NCI-H128 (cell line): ENCODE results near the gene FAM9C.
"Not testable (repeated sequence)": the region's sequence is repeated elsewhere in the genome, so short reads cannot be mapped to it uniquely, and the experiment has no call there.

Experiments used
- DNase-seq: peaks from one replicate; lab custom pipeline; 2025; ENCODE audit not compliant: unreplicated experiment; lab: John Stamatoyannopoulos, UW

The FAM9C gene

DNA sequence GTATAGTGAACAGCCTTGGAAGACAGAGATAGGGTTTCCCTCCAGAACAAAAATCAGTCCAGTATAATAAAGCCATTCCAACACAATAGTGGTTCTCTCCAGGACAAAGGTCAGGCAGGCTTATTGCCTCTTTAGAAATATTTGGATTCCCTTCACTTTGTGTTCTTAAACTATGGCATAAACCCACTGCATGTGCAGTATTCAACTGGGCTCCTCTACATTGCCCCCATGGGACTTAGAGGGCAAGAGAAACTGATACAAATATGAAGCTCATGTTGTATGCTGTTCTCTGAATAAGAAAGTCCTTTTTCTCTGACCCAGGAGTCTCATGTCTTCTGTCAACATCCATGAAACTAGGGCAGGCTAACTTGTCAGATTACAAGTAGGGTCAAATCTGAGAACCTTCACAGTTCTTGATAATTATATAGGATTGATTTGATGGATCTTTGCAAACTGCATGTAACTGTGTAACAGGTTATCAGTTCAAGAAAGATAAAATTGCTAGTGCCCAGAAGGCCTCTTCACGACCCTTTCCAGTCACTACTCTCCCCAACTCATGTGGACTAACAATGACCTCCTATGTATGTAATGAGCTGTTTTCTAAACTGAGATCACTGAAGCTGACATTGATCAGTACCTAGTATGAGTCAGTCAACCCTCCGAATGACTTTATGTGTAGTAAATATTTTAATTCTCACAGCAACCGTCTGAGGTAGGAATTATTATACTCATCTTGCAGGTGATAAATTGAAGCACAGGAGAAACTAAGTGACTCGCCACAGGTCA is 31.9 kb upstream of the FAM9C start:
- no peak for DNase-seq

DNA sequence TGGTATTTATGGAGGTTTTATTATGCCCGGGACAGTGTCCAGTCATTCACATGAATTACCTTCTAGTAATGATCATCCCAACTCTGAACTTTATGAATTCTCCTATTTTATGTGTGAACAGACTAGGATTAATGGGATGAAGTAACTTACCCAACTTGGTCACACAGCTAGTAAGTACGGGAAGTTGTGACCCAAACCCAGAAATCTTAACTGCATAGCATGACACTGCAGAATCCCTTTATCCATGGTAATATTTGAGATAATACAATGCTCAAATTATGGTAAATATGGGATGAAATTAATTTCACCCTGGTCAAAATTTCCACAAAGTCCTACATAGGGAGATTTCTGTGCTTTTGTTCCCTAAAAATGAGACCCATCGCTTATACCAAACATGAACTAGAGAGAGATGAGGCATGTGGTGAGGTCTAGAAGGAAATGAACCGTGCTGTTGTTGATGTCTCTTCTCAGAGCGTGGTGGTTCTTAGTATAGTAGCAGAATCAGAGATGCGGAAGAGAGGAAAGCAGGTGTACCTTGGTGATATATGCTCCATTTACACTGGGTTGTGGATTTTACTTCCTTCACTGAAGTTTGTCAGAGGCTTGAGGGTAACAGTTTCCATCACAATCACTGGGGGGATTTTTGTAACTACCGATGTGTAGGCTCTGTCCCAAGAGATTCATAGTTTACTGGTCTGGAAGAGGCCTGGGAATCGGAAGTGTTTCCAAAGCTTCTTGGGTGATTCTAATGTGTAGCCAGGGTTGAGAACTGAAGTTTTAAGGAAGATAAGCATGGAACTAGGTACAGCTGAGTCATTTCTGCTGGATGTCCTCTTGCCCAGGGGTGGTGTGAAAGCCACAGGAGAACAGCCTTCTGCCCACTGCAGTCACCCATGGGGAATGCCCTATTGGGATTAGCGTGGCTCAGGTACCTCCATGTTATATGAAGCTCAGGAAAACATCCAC is 30.2 kb upstream of the FAM9C start:
- DNase-seq, result no peak

DNA sequence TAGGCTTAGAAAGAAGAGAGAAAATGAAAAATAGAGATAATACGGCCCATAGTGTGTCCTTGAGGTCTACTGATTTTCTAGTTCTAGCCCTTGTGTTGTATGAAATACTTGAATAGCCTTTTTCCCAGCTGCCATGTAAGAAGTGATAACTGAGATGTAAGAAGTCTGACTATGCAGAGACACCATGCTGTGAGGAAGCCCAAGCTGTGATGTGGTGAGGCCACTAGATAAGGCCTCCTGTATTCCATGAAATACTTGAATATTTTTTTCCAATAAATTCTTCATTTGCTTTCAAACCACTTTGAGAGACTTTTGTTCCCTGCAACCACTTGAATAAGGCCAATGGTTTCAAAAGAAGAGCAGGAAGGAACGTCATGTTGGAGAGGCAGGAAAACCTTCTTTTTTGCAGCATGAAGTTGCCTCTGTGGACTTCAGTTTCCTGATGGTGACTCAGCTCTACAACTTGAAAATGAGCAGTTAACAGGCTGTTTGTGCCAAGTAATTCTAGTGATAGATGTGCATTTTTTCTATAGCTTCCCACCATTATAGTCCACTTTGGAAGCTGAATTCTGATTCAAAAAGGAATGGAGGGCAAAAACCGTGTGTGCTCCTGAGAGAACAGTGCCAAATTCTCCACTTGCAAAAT is 25.5 kb upstream of the FAM9C start:
- no peak for DNase-seq

DNA sequence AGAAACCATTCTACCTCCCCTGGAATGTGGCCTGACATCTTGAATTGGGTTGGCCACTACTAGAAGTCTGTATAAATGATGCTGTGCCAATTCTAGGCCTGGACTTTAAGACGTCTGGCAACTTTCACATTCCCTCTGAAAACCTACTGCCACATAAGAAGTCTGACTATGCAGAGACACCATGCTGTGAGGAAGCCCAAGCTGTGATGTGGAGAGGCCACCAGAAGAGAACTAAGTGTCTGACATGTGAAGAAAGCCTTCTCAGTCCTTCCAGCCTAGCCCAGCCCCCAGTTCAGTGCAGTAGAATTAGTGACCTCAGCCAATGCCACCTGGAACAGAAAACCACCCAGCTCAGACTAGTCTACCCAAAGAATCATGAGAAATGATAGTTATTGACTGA is 24.2 kb upstream of the FAM9C start:
- DNase-seq, result no peak

DNA sequence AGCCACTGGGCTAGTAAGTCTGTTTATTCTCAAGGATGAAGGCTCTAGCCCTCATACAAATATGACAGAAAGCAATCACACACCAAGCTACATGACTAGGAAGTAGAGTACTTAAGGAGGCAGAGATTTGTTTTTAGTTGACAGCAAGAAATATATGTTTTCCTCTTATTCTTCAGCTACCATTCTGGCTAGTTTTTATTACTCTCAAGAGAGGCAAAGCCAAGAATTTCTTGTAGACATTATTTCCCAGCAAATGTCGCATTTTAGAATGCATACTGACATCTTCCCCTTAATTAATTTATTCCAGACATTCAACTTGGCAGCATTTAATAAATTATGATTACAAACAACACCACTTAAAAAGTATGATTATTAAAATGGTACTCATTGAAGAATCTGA is 23.4 kb upstream of the FAM9C start:
- DNase-seq, result no peak

DNA sequence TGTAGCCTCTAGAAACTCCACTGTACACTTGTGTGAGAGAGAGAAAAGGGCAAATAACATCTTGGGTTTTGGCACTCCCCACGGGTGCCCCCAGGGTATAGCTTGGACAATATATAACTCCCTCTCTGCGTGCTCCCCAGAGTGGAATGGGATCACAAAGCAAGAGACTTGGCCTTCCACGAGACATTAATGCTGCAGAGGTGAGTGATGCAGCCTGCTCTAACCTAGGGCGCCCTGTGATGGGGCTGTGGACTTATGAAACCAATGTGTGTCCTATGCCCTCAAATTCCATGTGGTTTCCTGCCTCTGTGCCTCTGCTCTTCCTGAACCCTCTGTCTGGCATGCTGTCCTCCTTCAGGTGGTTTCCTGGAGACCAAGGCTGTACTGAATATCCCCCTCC is 22.0 kb upstream of the FAM9C start:
- DNase-seq, result no peak

DNA sequence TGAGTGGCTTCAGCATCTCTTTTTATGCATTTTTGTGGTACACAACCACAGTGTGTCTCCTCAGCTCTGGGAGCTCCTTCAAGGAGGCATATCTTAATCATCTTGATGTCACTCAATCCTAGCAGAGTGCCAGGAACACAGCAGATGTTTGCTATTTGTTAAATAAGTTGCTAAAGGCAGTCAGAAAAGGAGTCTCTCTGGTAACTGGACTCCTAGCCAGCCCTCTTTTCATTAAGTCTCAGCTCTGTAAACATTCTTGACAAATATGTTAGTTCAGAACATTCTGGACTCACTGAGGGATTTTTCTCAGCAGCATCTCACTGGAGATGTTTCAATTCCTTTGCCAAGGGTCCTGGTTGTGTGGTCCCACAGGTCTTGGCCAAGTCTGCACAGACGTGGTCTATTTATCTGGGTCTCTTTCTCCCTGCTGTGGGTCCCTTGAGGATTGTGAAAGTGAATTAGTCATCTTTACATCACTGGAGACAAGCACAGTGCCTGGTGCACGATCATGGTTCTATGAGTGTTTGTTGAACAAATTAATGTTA is 20.3 kb upstream of the FAM9C start:
- no peak for DNase-seq

DNA sequence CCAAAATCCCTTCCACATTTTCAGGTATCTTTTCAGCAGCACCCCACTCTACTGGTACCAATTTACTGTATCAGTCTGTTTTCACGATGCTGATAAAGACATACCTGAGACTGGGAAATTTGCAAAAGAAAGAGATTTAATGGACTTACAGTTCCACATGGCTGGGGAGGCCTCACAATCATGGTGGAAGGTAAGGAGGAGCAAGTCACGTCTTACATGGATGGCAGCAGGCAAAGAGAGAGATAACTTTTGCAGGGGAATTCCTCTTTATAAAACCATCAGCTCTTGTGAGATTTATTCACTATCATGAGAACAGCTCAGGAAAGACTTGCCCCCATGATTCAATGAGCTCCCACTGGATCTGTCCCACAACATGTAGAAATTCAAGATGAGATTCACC is 18.7 kb upstream of the FAM9C start:
- DNase-seq, result not testable (repeated sequence)

DNA sequence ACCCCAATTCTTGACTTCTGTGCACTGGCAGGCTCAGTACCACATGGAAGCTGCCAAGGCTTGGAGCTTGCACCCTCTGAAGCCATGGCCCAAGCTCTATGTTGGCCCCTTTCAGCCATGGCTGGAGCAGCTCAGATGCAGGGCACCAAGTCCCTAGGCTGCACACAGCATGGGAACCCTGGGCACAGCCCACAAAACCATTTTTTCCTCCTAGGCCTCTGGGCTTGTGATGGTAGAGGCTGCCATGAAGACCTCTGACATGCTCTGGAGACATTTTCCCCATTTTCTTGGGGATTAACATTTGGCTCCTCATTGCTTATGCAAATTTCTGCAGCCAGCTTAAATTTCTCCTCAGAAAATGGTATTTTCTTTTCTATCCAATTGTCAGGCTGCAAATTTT is 17.9 kb upstream of the FAM9C start:
- DNase-seq, result not testable (repeated sequence)

DNA sequence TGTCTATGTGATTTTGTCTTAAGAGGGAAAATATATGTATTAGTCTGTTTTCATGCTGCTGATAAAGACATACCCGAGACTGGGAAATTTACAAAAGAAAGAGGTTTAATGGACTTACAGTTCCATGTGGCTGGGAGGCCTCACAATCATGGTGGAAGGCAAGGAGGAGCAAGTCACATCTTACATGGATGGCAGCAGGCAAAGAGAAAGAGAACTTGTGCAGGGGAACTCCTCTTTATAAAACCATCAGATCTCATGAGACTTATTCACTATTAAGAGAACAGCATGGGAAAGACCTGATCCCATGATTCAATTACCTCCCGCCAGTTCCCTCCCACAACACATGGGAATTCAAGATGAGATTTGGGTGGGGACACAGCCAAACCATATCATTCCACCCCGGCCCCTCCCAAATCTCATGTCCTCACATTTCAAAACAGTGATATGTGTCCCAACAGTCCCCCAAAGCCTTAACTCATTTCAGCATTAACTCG is 16.8 kb upstream of the FAM9C start:
- not testable (repeated sequence) for DNase-seq

DNA sequence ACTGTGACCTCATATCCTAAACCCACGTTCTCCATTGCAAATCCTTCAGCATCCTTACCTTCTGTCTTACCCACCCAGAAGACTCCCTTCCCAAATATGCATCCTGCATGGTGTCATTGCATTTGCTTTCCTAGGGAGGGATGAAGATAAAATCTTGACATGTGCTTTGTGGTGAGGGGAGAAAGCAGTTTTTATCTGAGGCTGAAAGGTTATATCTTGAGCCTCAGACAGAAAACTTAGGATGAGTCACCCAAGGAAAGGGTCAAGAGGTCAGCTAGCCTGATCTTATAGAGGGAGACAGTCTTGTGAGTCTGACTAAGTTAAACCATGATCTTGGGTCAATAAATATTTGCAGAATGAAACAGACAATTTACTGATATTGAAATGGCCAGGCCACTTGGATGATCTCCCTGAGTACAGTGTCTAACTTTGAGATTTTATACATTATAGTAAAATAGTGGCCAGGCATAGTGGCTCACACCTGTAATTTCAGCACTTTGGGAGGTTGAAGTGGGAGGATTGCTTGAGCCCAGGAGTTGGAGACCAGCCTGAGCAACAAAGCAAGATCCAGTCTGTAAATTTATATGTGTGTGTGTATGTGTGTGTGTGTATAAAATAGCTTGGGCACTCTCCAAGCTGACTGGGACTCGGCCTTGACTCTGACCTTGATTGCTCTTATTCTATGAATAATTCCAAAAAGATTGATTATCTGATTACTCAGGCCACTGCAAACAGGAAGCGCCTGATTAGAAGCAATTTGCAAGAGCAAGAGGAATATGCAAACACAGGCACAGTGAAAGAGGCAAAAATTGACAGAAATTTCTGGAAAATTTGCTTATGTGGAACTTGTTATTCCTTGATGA is 15.4 kb upstream of the FAM9C start:
- DNase-seq, result no peak

DNA sequence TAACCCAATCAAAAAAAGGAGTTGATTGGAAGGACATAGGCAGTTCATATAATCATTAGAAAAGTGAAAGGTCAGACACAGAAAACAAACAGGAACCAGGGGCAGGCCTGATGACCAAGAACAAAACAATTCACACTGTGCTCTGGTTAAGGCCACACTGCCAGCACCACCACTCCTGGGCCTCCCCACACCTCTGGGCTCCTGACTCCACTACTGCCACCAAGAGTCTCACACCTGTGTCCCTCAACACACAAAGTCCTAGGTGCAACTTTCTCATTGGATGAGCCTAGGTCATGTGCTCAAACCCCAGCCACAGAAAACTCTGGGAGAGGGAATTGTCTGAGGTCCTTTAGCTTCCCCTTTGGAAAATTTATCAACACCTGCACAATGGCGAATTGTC is 11.1 kb upstream of the FAM9C start:
- DNase-seq, result no peak

DNA sequence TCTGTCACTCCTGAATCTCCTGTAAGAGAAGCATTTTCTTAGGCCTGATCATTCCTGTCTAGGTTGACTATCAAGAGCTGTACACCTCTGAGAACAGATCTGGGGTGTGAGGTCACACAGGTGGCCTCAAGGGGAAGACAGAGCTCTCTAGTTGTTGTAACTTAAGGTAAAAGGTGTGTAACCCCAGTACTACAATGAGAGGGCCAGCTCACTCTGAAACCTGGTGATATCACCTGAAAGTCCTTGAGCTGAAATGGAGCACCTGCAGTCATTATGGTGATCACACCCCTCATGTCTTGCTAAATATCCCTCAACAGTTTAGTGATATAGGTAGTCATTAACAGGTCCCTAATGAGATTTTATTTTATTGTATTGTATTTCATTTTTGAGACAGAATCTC is 8.8 kb upstream of the FAM9C start:
- no peak for DNase-seq

DNA sequence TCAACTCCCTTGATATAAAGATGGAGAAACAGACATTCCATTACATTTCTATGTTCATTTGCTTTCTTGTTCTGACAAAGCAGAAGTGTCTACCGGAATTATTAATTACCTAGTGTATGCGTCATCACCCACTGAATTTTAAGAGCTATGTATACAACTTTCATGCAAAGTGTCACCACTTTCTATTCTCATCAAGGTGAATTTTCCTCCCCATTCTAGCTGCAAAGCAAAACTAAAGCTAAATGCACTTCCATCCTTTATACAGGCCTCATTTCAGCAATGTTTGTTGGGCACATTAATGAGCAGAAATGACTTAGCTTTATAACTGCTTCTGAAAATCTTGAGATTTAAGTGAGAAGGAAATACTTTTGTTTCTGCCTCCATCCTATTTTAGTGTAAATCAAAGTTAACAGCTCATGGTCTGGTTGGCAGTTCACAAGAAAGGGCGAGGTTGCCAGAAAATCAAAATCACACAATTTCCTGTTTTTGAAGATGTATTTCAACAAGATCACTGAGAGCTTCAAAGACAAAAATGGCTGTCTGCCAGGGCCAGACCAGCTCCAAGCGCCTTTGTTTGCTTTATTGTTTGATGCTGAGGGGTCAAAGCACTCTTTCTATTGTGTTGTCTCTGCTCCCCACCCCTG is 7.2 kb upstream of the FAM9C start:
- no peak for DNase-seq

DNA sequence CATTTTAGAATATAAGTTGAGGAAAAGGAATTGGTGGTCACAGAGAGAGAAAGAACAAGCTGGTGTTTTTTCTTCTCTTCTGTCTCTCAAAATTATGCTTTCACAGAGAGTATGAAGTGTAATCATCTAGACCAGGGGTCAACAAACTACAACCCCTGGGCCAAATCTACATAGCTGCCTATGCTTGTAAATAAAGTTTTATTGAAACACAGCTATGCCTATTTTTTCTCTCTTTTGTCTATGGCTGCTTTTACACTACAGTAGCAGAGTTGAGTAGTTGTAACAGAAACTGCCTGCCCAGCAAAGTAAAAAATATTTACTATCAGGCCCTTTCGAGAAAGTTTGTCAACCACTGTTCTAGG is 6.7 kb upstream of the FAM9C start:
- no peak for DNase-seq

DNA sequence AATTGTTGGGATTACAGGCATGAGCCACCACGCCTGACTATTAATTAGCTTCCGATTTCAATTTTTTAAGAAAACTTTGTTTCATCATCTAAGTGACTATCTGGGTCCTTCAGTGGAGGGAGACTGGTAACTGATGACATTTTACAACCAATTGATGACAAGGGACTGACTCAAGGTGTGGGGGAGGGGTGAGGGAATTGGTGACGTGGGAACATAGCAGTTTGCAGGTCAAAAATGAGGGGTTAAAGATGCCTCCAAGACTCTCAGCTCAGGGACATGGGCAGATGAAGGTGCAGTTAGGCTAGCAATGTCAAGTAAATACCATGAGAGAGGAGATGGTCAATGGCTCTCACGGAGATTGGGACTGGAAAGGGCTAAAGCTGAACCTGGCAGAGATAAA is 5.7 kb upstream of the FAM9C start:
- no peak for DNase-seq

DNA sequence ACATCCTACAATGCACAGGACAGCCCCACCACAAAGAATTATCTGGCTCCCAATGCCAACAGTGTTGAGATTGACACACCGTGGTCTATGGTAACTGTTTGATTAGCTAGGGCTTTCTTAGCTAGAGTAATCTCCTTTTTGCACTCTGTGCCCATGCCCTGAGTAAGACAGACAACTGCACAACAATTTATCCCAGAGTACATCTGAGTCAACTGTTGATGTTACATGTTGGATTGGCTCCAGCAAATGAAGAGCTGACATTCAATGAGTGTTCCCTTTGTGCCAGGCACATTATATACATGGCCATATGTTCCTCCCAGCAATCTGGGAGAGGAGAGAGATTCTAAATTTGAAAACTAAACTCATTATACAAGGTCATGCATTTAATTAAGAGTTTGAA is 3.9 kb upstream of the FAM9C start:
- no peak for DNase-seq

DNA sequence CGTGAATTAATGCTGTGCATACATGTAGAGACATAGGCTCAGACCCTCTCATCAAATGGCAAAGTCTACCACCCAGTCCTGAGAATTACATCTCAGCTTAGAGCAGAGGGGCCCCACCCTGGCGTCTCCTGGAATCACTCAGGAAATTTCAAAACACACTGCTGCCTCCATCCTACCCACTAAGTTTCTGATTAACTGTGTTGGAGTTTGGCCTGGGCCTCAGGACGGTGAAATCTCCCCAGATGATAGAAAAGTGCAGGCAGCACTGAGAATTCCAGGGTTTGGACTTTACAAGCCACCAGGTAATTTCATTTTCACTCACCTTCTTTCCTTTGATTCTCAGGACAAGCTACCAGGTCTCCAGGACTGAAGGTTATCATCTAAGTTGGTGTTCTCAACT is 3.3 kb upstream of the FAM9C start:
- no peak for DNase-seq

DNA sequence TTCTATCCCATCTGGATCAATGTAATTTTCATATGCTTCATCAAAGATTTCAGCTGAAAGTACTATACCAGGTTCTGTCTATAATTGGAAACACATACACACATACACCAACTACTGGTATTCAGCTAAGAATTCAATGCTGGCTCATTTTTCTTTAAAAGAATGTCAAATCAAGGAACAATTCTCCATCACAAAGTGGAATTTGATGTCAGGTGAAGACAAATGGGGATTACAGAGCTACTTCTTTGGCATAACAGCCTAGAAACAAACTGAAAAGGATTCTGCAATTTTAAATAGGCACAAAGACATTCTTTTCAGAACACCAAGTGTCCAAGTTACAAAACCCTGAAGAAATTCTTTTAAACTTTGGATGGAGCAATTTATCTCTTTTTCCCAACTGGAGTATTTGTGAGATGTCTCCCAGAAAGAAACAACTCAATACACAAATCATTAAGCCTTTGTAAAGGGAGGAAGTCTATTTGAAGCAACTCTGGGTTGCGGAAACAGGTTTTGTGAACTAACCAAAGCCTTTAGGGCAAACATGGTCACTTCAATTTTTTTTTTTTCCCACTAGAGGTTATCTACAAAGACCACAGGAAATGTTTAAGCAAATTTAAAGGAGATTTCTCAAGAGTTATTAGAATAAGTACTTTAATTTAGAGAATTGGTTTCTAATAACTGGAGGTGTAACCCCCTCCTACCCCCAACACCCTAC is 1.9 kb upstream of the FAM9C start:
- no peak for DNase-seq
